K562 (cell line): ENCODE results near the gene MYH7B. TPM values are rescaled to one million over a fixed set of nuclear protein-coding genes. Genes with fewer than 3 reads are reported as not detected.

Experiments used
- ATAC-seq: fragments of 200-7000 bp; cut with Tn5 transposase; 3 replicates; pipeline ENCODE4 v1.9.1; 2020; ENCODE audit warnings: moderate library complexity
- BruUV-seq: library from RNA; stranded (reverse); fragments of 400-500 nt; replicated peaks from 2 replicates; lab custom pipeline; 2021; lab: Mats Ljungman, UMichigan
- CTCF ChIA-PET: fragments of 300-600 bp; formaldehyde crosslinking; extraction: SDS; loops from one replicate; lab custom pipeline; 2021; ENCODE audit warnings: low intra/inter-chr PET ratio; lab: Yijun Ruan, JAX
- POLR2A ChIA-PET: fragments of 300-600, 350-650 bp; sonication (Branson Sonifier 250); formaldehyde crosslinking; extraction: SDS; loops from one replicate; lab custom pipeline; 2021; ENCODE audit warnings: antibody characterized with exemption, inconsistent platforms; lab: Yijun Ruan, JAX
- DNase-seq, 4 experiments: peaks; one replicate each; pipeline versions ENCODE4 v3.0.0 to v3.0.0-alpha.2; 2011 to 2018; ENCODE audit warnings: low spot score in 3 of 4, mixed read lengths in 3 of 4; ENCODE audit errors: extremely low read depth in 1 of 4
- FAIRE-seq: peaks from 2 replicates; lab custom pipeline; 2011; peaks lifted over from hg19 to GRCh38; lab: Jason Lieb, UNC
- H2AFZ ChIP-seq: 2 replicates; pipeline ENCODE4 v1.6.0; 2011; ENCODE audit warnings: low read depth, low read length, control low read depth, inconsistent platforms
- H3K27ac ChIP-seq: fragments of 200-600 bp; 3 replicates; pipeline ENCODE4 v1.8.0; 2011; ENCODE audit warnings: low read depth, mild to moderate bottlenecking, control low read depth, inconsistent platforms, low read length, moderate library complexity, mixed read lengths; ENCODE audit errors: extremely low read depth
- H3K27me3 ChIP-seq, 2 experiments: fragments of 300-600 bp in 1 of 2; 2 replicates in 1 of 2; 3 replicates in 1 of 2; pipeline versions ENCODE4 v1.6.0 to v1.8.0; 2011; ENCODE audit warnings: inconsistent platforms in 2 of 2, low read length in 2 of 2, mild to moderate bottlenecking in 1 of 2, mixed read lengths in 1 of 2, moderate library complexity in 1 of 2; ENCODE audit not compliant: control insufficient read depth in 2 of 2, insufficient read depth in 2 of 2
- H3K36me3 ChIP-seq: fragments of 300-600 bp; 3 replicates; pipeline ENCODE4 v1.8.0; 2011; ENCODE audit warnings: mild to moderate bottlenecking, low read length, inconsistent platforms; ENCODE audit not compliant: control insufficient read depth, insufficient read depth
- H3K4me1 ChIP-seq, 2 experiments: fragments of 200-600 bp in 1 of 2; replicated peaks in 1 of 2; 2 replicates in 1 of 2; 3 replicates in 1 of 2; pipeline versions ENCODE4 v1.5.1 to v1.8.0; 2011; ENCODE audit warnings: inconsistent platforms in 2 of 2, low read length in 2 of 2, mild to moderate bottlenecking in 1 of 2, mixed read lengths in 1 of 2, moderate library complexity in 1 of 2; ENCODE audit not compliant: control insufficient read depth in 2 of 2, insufficient read depth in 2 of 2
- H3K4me2 ChIP-seq: 2 replicates; pipeline ENCODE4 v1.6.1; 2011; ENCODE audit warnings: low read length, control low read depth, inconsistent platforms, mixed read lengths; ENCODE audit not compliant: insufficient read depth
- H3K4me3 ChIP-seq: fragments of 200-600 bp; sonication (generic), shearing (Covaris generic); 2 replicates; pipeline ENCODE4 v1.5.1; 2016; ENCODE audit warnings: control low read depth, inconsistent platforms
- H3K79me2 ChIP-seq: fragments of 200-600 bp; 3 replicates; pipeline ENCODE4 v1.8.0; 2011; ENCODE audit warnings: low read length, inconsistent platforms; ENCODE audit not compliant: control insufficient read depth, insufficient read depth
- H3K9ac ChIP-seq, 2 experiments: 2 replicates each; pipeline versions ENCODE4 v1.6.0 to v1.6.1; 2011; ENCODE audit warnings: low read depth in 2 of 2, low read length in 2 of 2, control low read depth in 1 of 2, inconsistent platforms in 1 of 2, mild to moderate bottlenecking in 1 of 2, mixed read lengths in 1 of 2; ENCODE audit not compliant: insufficient read depth in 1 of 2
- H3K9me1 ChIP-seq: one replicate; pipeline ENCODE4 v1.6.0; 2011; ENCODE audit warnings: inconsistent platforms, mild to moderate bottlenecking, low read length, moderate library complexity; ENCODE audit not compliant: control insufficient read depth, insufficient read depth
- H3K9me3 ChIP-seq: replicated peaks from 2 replicates; pipeline ENCODE4 v1.5.1; 2011; ENCODE audit warnings: low read depth, low read length, inconsistent platforms; ENCODE audit not compliant: control insufficient read depth, insufficient read depth
- H4K20me1 ChIP-seq: replicated peaks from 2 replicates; pipeline ENCODE4 v1.6.1; 2011; ENCODE audit warnings: low read length, inconsistent platforms, mixed read lengths; ENCODE audit not compliant: control insufficient read depth, insufficient read depth
- ARID3A ChIP-seq: IDR thresholded peaks from 2 replicates; pipeline ENCODE4 v1.6.1; 2012; ENCODE audit warnings: low read depth, low read length, improper control_type of control experiment, borderline replicate concordance
- GTF2E2 ChIP-seq: fragments of 200-800 bp; sonication (Bioruptor generic); IDR thresholded peaks from 2 replicates; pipeline ENCODE4 v1.6.1; 2016; ENCODE audit warnings: missing genetic modification characterization, missing compliant biosample characterization
- MAZ ChIP-seq, 2 experiments: fragments of 450-650 bp in 1 of 2; sonication (generic) in 1 of 2; formaldehyde crosslinking; IDR thresholded peaks in 1 of 2; conservative IDR thresholded peaks in 1 of 2; 2 replicates each; pipeline versions ENCODE4 v1.4.0 to v1.5.0; 2020; ENCODE audit warnings: mild to moderate bottlenecking in 1 of 2, missing genetic modification reagents in 1 of 2
- TEAD4 ChIP-seq, 2 experiments: sonication (generic) in 1 of 2; formaldehyde crosslinking in 1 of 2; IDR thresholded peaks; 2 replicates each; pipeline versions ENCODE4 v1.6.1 to v1.8.0; 2012 to 2022; ENCODE audit warnings: borderline replicate concordance in 1 of 2, inconsistent platforms in 1 of 2, low read length in 1 of 2, mild to moderate bottlenecking in 1 of 2, missing genetic modification reagents in 1 of 2
- ZNF184 ChIP-seq: sonication (generic); formaldehyde crosslinking; IDR thresholded peaks from 2 replicates; pipeline ENCODE4 v1.5.0; 2020; ENCODE audit warnings: missing genetic modification reagents
- ZNF507 ChIP-seq: conservative IDR thresholded peaks from 2 replicates; pipeline ENCODE4 v1.6.1; 2017; ENCODE audit warnings: missing genetic modification characterization, missing compliant biosample characterization
- ZNF76 ChIP-seq: fragments of 250-450 bp; sonication (Bioruptor Pico); IDR thresholded peaks from 2 replicates; pipeline ENCODE4 v1.4.0; 2020; ENCODE audit warnings: mild to moderate bottlenecking, moderate library complexity, borderline replicate concordance
- WGBS: fragments of 100-300 bp; shearing (Covaris generic); methylation state at CpG from one replicate; pipeline ENCODE4 v1.1.6; 2016; ENCODE audit warnings: low coverage, mixed read lengths; ENCODE audit not compliant: insufficient coverage; ENCODE audit errors: missing lambda C conversion rate; 5-methylcytosine and 5-hydroxymethylcytosine counted together
- in situ Hi-C: fragments of 300-500 bp; cut with MboI; formaldehyde crosslinking; loops from 4 replicates; pipeline ENCODE4 v1.15.0; 2018; ENCODE audit warnings: inconsistent platforms, mixed read lengths
- intact Hi-C: fragments of 100-400 bp; cut with micrococcal nuclease; formaldehyde crosslinking; loops from 2 replicates; pipeline ENCODE4 v1.14.2; 2022
- polyA plus RNA-seq, 8 experiments: library from polyadenylated mRNA; depleted of rRNA in 4 of 8; stranded (reverse) in 5 of 8; unstranded in 3 of 8; fragments of >200 nt; fragmentation: Nextera tagmentation in 2 of 8; fragmentation: Illumina TruSeq in 1 of 8; extraction: Ambion mirVana in 2 of 8; extraction: Trizol in 1 of 8; gene quantifications; 2 replicates each; pipeline versions ENCODE4 v1.2.1 to v1.2.3, GENCODE V29; 2011 to 2014; ENCODE audit warnings: inconsistent platforms in 1 of 8, missing spikeins in 1 of 8
- total RNA-seq, 7 experiments: library from RNA; depleted of rRNA in 6 of 7; stranded (reverse); fragments of >200 nt in 6 of 7; fragmentation: Illumina TruSeq in 2 of 7; extraction: Trizol in 2 of 7; gene quantifications; 2 replicates each; pipeline versions ENCODE4 v1.2.1 to v1.2.3, GENCODE V29; 2011 to 2021; ENCODE audit warnings: low replicate concordance in 1 of 7

Gene MYH7B
- total and polyA plus RNA-seq, 9 of the 15 experiments (the other 6 are each of a cell fraction or from before 2014, with no cell fraction given): 0.07 to 0.34 (median 0.13) TPM; not detected in 3

GRCh38 chr20:34956751-34957472 lies 1.2 kb downstream of the MYH7B start:
- CTCF ChIA-PET: interaction anchor here (1.1 to 1.2 kb wide), 2 partner anchors 82 to 645 kb away, joined by 4 to 5 read pairs; no protein-coding TSS in a partner anchor

More at GRCh38 chr20:34956751-34957472, 1.2 kb downstream of the MYH7B start:
- no peaks in the 10 kb centered on the region for H3K9me3 ChIP-seq
- H3K27me3 ChIP-seq: no peaks in the 10 kb centered on the region
- POLR2A ChIA-PET: interaction anchor here (0.9 to 2.8 kb wide), 3 partner anchors 14 to 121 kb away, joined by 4 to 12 read pairs (median 4); no protein-coding TSS in a partner anchor
- H2AFZ ChIP-seq: peak overlapping the region; percentile 28
- WGBS: 85% methylated on average over 21 of the region's 21 CpGs
- in situ Hi-C loops (loop anchor here (5.0 kb wide), 1 partner anchor 85 kb away; the partner anchor contains the start of gene GGT7), intact Hi-C loops (no loop called here)
- no peak for FAIRE-seq
- BruUV-seq: no TSS peak
- peaks cover 23% of the 10 kb centered on the region in 2 experiments; a peak in 4 of 5 replicates for H3K4me1 ChIP-seq
- H3K36me3 ChIP-seq: peaks cover 12% of the 10 kb centered on the region; the same call in 2 of the 3 replicates
- no peaks in the 10 kb centered on the region for H3K9me1 ChIP-seq
- TF ChIP-seq ARID3A: no peak
- no peak for TF ChIP-seq GTF2E2 (tag)
- TF ChIP-seq ZNF76 (CRISPR knock-in tag): no peak
- no peak for TF ChIP-seq TEAD4 (IDR thresholded peaks at IDR 0.05; ENCODE audit: low read length)
- TF ChIP-seq TEAD4 (CRISPR knock-in tag; IDR thresholded peaks at IDR 0.05; ENCODE audit: borderline replicate concordance): no peak
- no peak for TF ChIP-seq ZNF507 (tag)
- no peak for TF ChIP-seq ZNF184 (CRISPR knock-in tag)
- TF ChIP-seq MAZ (CRISPR knock-in tag; conservative IDR thresholded peaks at IDR 0.05 in 1 of 2, IDR thresholded peaks at IDR 0.05 in 1 of 2): no peak
- no peaks in the 10 kb centered on the region for H4K20me1 ChIP-seq
- ATAC-seq: no peak
- no peak overlapping the region for H3K27ac ChIP-seq
- H3K9ac ChIP-seq: no peak overlapping the region
- peaks cover 23% of the 10 kb centered on the region for H3K79me2 ChIP-seq
- no peak overlapping the region for H3K4me2 ChIP-seq
- no peak for DNase-seq
- H3K4me3 ChIP-seq: no peak overlapping the region
